GM12878 (cell line): Measurements from ENCODE around the gene ABHD2. TPM values are rescaled to one million over a fixed set of nuclear protein-coding genes. Genes with fewer than 3 reads are reported as not detected.
A peak's percentile ranks its signal among the peaks of the same experiment; 100 is the strongest.

Source experiments
- ATAC-seq: fragments of 200-7000 bp; cut with Tn5 transposase; 3 replicates; pipeline ENCODE4 v1.9.1; 2020; ENCODE audit warnings: mild to moderate bottlenecking, moderate library complexity
- BruUV-seq: library from RNA; stranded (reverse); fragments of 400-500 nt; replicated peaks from 2 replicates; lab custom pipeline; 2021; lab: Mats Ljungman, UMichigan
- CTCF ChIA-PET: fragments of 300-600 bp; sonication (Branson Sonifier 250); formaldehyde crosslinking; extraction: SDS; loops from one replicate; lab custom pipeline; 2021; ENCODE audit warnings: inconsistent platforms; lab: Yijun Ruan, JAX
- POLR2A ChIA-PET: fragments of 350-600 bp; formaldehyde crosslinking; extraction: SDS; loops from one replicate; lab custom pipeline; 2021; ENCODE audit warnings: inconsistent platforms; lab: Charles Lee
- RAD21 ChIA-PET: fragments of 300-600 bp; sonication (Branson Sonifier 250); formaldehyde crosslinking; loops from one replicate; lab custom pipeline; 2023; ENCODE audit warnings: antibody characterized with exemption; ENCODE audit not compliant: unreplicated experiment; lab: Charles Lee
- SMC1A ChIA-PET: fragments of 300-600 bp; sonication (Branson Sonifier 250); formaldehyde crosslinking; loops from one replicate; lab custom pipeline; 2023; ENCODE audit not compliant: unreplicated experiment, uncharacterized antibody; lab: Charles Lee
- DNase-seq: peaks from one replicate; pipeline ENCODE4 v3.0.0-alpha.2; 2011; ENCODE audit warnings: low read depth, low spot score
- FAIRE-seq: peaks from 3 replicates; lab custom pipeline; 2011; peaks lifted over from hg19 to GRCh38; lab: Jason Lieb, UNC
- H2AFZ ChIP-seq: 2 replicates; pipeline ENCODE4 v1.6.0; 2011; ENCODE audit warnings: low read depth, low read length, control low read depth; ENCODE audit not compliant: control insufficient read depth
- H3K27ac ChIP-seq: 2 replicates; pipeline ENCODE4 v1.5.1; 2011; ENCODE audit warnings: control low read depth; ENCODE audit not compliant: control insufficient read depth, insufficient read depth
- H3K27me3 ChIP-seq, 2 experiments: replicated peaks in 1 of 2; 2 replicates each; pipeline versions ENCODE4 v1.6.0 to v1.6.1; 2011; ENCODE audit warnings: low read length in 1 of 2; ENCODE audit not compliant: control insufficient read depth in 2 of 2, insufficient read depth in 2 of 2
- H3K36me3 ChIP-seq, 2 experiments: 2 replicates each; pipeline ENCODE4 v1.5.1; 2011; ENCODE audit warnings: low read length in 1 of 2; ENCODE audit not compliant: control insufficient read depth in 2 of 2, insufficient read depth in 2 of 2
- H3K4me1 ChIP-seq: 2 replicates; pipeline ENCODE4 v1.6.1; 2011; ENCODE audit warnings: mild to moderate bottlenecking, low read length, moderate library complexity, mixed read lengths; ENCODE audit not compliant: control insufficient read depth, insufficient read depth
- H3K4me2 ChIP-seq: 2 replicates; pipeline ENCODE4 v1.6.0; 2011; ENCODE audit warnings: control low read depth; ENCODE audit not compliant: control insufficient read depth, insufficient read depth
- H3K4me3 ChIP-seq: fragments of 200-600 bp; sonication (generic); 2 replicates; pipeline ENCODE4 v1.5.1; 2016
- H3K79me2 ChIP-seq: 2 replicates; pipeline ENCODE4 v1.6.0; 2011; ENCODE audit warnings: low read length; ENCODE audit not compliant: control insufficient read depth, insufficient read depth
- H3K9ac ChIP-seq: 2 replicates; pipeline ENCODE4 v1.8.0; 2011; ENCODE audit warnings: low read length, control low read depth, mixed read lengths; ENCODE audit not compliant: control insufficient read depth, insufficient read depth
- H3K9me3 ChIP-seq: replicated peaks from 3 replicates; pipeline ENCODE4 v1.5.1; 2011; ENCODE audit warnings: mild to moderate bottlenecking, low read length; ENCODE audit not compliant: control insufficient read depth, insufficient read depth
- H4K20me1 ChIP-seq: 2 replicates; pipeline ENCODE4 v1.6.0; 2011; ENCODE audit not compliant: control insufficient read depth, insufficient read depth
- ATF7 ChIP-seq: fragments of 450-650 bp; IDR thresholded peaks from 2 replicates; pipeline ENCODE4 v1.6.1; 2016; ENCODE audit warnings: low read depth, mild to moderate bottlenecking
- GABPA ChIP-seq: IDR thresholded peaks from 2 replicates; pipeline ENCODE4 v1.6.1; 2014; ENCODE audit warnings: antibody characterized with exemption, low read depth, mild to moderate bottlenecking, inconsistent platforms
- SPI1 ChIP-seq: IDR thresholded peaks from 2 replicates; pipeline ENCODE4 v1.6.1; 2011; ENCODE audit warnings: low read depth, mild to moderate bottlenecking, low read length, moderate library complexity, borderline replicate concordance; ENCODE audit not compliant: insufficient read depth
- SREBF1 ChIP-seq: IDR thresholded peaks from 2 replicates; pipeline ENCODE4 v1.6.1; 2012; ENCODE audit warnings: mild to moderate bottlenecking, low read length
- TCF3 ChIP-seq: IDR thresholded peaks from 2 replicates; pipeline ENCODE4 v1.6.1; 2012; ENCODE audit warnings: low read depth, mild to moderate bottlenecking, low read length, borderline replicate concordance; ENCODE audit not compliant: insufficient read depth
- ZBTB40 ChIP-seq: fragments of 450-650 bp; IDR thresholded peaks from 2 replicates; pipeline ENCODE4 v1.6.1; 2016; ENCODE audit warnings: mild to moderate bottlenecking, moderate library complexity, borderline replicate concordance
- WGBS: methylation state at CpG from one replicate; pipeline ENCODE4 v1.1.6; 2016; ENCODE audit warnings: low lambda C conversion rate; ENCODE audit not compliant: insufficient replicate concordance, insufficient coverage; ENCODE audit errors: missing lambda C conversion rate; 5-methylcytosine and 5-hydroxymethylcytosine counted together
- in situ Hi-C: fragments of 300-500 bp; cut with MboI; formaldehyde crosslinking; loops from 9 replicates; pipeline ENCODE4 v1.14.3; 2018; ENCODE audit warnings: mixed read lengths
- intact Hi-C: fragments of 100-400 bp; cut with micrococcal nuclease; formaldehyde crosslinking; loops from one replicate; pipeline ENCODE4 v1.14.2; 2022; ENCODE audit not compliant: unreplicated experiment
- polyA plus RNA-seq, 11 experiments: library from polyadenylated mRNA; depleted of rRNA in 4 of 11; unstranded in 6 of 11; stranded (reverse) in 5 of 11; fragments of >200 nt; fragmentation: Nextera tagmentation in 4 of 11; fragmentation: Illumina TruSeq in 1 of 11; extraction: Ambion mirVana in 4 of 11; extraction: Trizol in 1 of 11; gene quantifications; 1 replicate in 1 of 11; 2 replicates in 10 of 11; pipeline versions ENCODE4 v1.2.1 to v1.2.3, GENCODE V29; 2011 to 2016; ENCODE audit warnings: inconsistent platforms in 2 of 11, missing spikeins in 2 of 11, low read depth in 1 of 11
- total RNA-seq, 4 experiments: library from RNA; depleted of rRNA in 3 of 4; stranded (reverse); fragments of >200 nt in 3 of 4; fragmentation: Illumina TruSeq in 1 of 4; extraction: Trizol in 1 of 4; gene quantifications; 2 replicates each; pipeline versions ENCODE4 v1.2.1 to v1.2.3, GENCODE V29; 2013 to 2021

ABHD2 gene
- total and polyA plus RNA-seq, 10 of the 15 experiments (the other 5 are each of a cell fraction or from before 2014, with no cell fraction given): 1.2 to 33.6 (median 20.4) TPM

DNA sequence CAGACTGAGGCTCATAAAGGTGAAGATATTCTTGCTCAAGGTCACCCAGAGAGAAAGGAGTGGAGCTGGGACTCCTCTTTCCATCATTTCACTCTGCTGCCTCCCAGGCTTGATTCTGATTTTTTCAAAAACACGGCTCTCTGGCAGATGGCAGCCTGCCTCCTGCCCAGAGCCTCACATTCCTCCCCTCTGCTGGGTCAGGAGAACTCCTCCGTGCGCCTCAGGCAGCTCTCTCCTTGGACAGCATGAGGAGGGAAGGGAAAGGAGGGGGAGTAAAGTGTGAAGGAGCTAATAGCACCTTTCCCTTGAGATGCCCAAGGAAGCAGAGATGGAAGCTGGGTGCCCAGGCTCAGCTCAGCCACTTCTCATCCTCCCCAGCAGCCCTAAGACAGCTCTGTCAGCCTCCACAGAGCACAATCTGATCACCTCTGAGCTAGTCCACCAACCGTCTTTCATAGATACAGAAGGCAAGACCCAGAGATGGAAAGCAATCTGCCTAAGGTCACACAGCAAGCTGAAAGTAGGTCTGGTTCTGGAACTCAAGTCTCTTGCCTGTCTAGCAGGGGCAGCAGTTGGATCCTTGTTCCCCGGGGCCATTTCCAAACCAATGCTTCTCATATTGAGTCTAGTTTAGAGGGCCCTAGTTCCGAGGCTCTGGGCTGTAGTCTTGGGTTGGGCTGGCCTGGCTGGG, 129.6 kb downstream of the ABHD2 start:
- Histone ChIP-seq H3K4me1 (no peaks in the 10 kb centered on the region; the same call in 1 of the 2 replicates), H3K9ac (no peak overlapping the region), H3K36me3 (no peaks in the 10 kb centered on the region), H3K79me2 (no peaks in the 10 kb centered on the region), H3K4me3 (no peak overlapping the region), H3K4me2 (no peak overlapping the region), H3K27me3 (no peaks in the 10 kb centered on the region), H2AFZ (no peak overlapping the region), H4K20me1 (no peaks in the 10 kb centered on the region), H3K9me3 (no peaks in the 10 kb centered on the region), H3K27ac (no peak overlapping the region)
- FAIRE-seq (no peak), ATAC-seq (no peak), DNase-seq (no peak)
- BruUV-seq: no TSS peak
- in situ Hi-C loops: no loop called here
- ChIA-PET SMC1A (interaction anchor here (0.6 kb wide), 1 partner anchor 101 kb away, joined by 3 read pairs; no protein-coding TSS in a partner anchor), CTCF (interaction anchor here (0.7 to 1.7 kb wide), 3 partner anchors 11 to 64 kb away, joined by 4 to 5 read pairs (median 4); no protein-coding TSS in a partner anchor), RAD21 (no interaction called here), POLR2A (no interaction called here)
- no peak for TF ChIP-seq SREBF1
- no peak for TF ChIP-seq ATF7
- no peak for TF ChIP-seq TCF3
- intact Hi-C loops: no loop called here
- 44% methylated on average over 6 of the region's 6 CpGs for WGBS

- POLR2A ChIA-PET: no interaction called here
- BruUV-seq: no TSS peak
- in situ Hi-C loops: no loop called here
Observed at GRCh38 chr15:89218531-89218930, 130.3 kb downstream of the ABHD2 start.

More at GRCh38 chr15:89218531-89218930, 130.3 kb downstream of the ABHD2 start:
- no peak overlapping the region for H2AFZ ChIP-seq
- H3K4me2 ChIP-seq: no peak overlapping the region
- no peaks in the 10 kb centered on the region for H3K27me3 ChIP-seq
- H3K9ac ChIP-seq: no peak overlapping the region
- ChIA-PET SMC1A (no interaction called here), CTCF (interaction anchor here (0.7 to 1.7 kb wide), 3 partner anchors 12 to 63 kb away, joined by 4 to 5 read pairs (median 4); no protein-coding TSS in a partner anchor), RAD21 (no interaction called here)
- no peak for ATAC-seq
- DNase-seq: no peak
- no peak overlapping the region for H3K27ac ChIP-seq
- no peak overlapping the region for H3K4me3 ChIP-seq
- H3K4me1 ChIP-seq: no peaks in the 10 kb centered on the region; the same call in 1 of the 2 replicates
- H3K36me3 ChIP-seq: no peaks in the 10 kb centered on the region
- H4K20me1 ChIP-seq: no peaks in the 10 kb centered on the region
- FAIRE-seq: no peak
- intact Hi-C loops: no loop called here
- H3K79me2 ChIP-seq: no peaks in the 10 kb centered on the region
- TF ChIP-seq SPI1: peak; percentile 20; the same call in 1 of the 2 replicates
- TF ChIP-seq GABPA: no peak
- TF ChIP-seq ZBTB40: no peak
- no peaks in the 10 kb centered on the region for H3K9me3 ChIP-seq
- WGBS: 41% methylated on average over 7 of the region's 8 CpGs
